Stimulated activated CD8-positive, alpha-beta memory T cell treated with anti-CD3 and anti-CD28 coated beads, Interleukin-4, amount 100 ng/mL, for 24 hours (primary cell): ENCODE data around the gene TCF20.

ENCODE experiments used
- DNase-seq: peaks from one replicate; pipeline ENCODE4 v3.0.0-alpha.2; 2020; ENCODE audit warnings: low read depth

The TCF20 gene

DNA sequence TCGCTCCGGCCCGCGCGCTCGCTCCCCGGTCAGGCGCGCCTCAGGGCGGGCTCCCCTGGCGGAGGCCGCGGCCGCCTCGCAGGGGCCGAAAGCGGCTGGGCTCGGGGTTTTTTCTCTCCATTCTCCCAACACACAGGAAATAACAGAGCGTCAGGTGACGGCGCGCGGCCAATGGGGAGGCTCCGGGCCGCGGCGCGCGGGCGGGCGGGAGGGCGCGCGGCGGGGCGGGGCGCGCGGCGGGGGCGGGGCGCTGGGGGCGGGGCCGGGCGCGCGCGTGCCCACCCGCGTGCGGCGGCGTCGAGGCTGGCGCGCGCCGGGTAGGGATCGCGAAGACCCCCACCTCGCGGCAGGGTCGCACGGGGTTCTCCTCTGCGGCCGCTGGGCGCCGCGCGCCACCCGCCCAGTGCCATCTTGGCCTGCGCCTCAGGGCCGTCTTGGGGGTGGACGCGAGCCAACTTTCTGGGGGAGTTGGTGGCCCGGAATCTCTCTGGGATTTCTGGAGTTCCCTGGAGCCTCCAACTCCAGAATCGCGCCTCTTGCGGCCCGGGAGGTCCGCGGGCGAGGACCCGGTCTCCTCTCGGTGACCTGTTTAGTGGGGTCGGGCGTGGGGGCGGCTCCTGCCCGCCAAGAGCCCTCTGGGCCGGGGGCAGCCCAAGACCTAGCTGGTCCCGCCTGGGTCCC, at the start of gene TCF20:
Gene TCF20, minus strand, starts transcription at position 144 of the 681 bp plus-strand sequence. CDS start 55,348 bp downstream, outside the sequence.
- DNase-seq: peak; percentile 66

DNA sequence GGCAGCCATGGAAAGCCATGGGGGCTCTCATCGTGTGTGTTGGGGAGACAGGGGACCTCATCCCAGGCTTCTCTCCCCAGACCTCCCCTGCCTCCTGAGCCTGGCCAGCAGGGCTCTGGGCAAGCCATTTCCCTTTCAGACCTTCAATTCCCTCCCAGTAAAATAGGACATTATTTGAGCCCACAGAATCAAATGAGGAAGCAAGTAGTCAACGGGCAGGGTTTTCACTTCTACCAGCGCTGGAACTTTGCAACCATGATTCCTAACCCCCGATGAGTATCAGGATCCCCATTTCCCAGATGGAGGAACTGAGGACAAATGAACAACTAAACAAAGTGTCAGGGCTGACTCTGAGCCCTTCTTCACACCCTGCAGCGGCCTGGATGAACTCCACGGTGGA, 48.9 kb upstream of the TCF20 start:
- no peak for DNase-seq

DNA sequence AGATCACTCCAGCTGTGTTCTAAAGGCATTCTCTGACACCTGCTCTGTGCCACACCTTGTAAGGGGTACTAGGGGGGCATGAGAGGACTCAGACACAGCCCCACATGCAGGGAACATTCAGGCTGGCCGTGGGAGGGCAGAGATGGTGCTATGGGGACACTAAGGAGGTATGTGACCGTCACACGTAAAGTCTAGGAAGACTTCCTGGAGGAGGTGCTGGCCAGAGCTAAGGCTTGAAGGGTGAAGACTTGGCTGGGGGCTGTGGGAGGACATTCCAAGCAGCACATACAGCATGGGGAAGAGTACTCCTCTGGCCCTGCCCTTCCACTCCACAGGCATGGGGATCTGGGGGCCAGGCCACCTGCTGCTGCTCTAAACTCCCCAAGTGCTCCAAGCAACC, 48.5 kb upstream of the TCF20 start:
- no peak for DNase-seq

DNA sequence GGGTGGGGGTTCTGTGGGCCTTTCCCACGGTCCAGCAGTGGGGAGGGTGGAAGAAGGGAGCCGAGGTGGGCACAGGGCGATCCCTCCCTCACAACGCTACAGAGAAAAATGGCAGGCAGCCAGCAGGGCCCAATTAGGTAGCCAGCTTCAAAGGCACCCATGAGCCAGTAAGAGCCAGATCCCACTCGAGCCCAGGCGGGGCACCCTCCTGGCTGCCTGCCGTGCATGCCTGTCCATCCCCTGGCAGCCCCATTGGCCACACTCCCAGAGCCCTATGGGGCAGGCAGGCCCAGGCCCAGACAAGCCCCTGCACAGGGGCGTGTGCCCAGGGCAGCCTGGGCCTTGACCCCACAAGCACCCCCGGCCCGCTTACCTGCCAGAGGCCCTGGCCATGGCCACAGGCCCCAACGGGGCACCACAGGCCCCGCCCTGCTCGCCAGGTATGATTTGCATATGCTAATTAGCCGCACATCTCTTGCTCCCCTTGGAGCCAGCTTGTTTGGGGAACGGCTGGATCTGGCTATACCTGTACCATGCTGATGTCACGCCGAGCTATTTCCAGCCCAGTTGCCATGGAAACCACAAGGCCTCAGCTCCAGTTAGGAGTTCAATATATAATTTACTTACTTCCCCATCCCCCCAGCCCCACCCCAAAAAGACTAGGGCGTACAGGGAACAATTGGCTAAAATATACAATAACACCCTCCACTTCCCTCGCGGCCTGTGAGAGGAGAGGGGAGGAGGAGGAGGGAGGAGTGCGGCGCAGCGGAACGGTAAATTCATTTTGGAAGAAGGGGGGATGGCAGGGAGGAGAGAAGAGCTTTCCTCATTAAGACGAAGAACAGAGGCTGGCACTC, 47.5 kb upstream of the TCF20 start:
- no peak for DNase-seq

DNA sequence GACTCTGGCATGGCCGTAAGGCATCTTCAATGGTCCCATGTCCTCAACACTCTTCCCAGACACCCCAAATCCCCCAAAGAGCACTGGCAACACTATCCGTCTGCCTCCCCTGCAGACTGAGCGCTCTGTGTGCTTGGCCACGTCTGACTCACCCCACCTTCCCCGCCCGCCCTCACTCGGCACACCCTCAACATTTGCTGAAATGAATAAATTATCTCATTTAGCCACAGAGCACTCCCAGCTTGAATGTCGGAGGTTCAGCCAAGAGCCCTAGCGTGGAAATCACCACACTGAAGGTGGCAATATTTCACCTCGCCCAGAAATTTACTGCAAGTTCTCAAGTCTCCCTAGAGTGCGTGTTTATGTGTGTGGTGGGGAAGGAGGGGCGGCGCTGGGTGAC, 46.6 kb upstream of the TCF20 start:
- DNase-seq: peak; percentile 59

DNA sequence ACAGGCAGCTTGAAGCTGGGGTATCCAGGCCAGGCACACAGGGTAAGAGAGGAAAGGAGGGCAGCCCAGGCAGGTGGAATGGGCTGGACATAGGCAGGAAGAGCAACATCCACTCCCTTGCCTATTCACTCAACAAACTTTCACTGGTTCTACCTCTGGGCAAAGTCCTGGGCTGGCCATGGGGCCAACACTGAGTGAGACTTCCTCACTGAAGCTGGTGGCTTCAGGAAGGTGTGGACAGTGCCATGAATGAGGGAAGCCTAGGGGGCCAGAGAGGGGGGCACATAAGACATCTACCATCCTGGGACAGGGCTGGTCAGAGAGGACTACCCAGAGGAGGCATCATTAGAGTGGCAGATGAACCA, 44.9 kb upstream of the TCF20 start:
- DNase-seq: no peak

DNA sequence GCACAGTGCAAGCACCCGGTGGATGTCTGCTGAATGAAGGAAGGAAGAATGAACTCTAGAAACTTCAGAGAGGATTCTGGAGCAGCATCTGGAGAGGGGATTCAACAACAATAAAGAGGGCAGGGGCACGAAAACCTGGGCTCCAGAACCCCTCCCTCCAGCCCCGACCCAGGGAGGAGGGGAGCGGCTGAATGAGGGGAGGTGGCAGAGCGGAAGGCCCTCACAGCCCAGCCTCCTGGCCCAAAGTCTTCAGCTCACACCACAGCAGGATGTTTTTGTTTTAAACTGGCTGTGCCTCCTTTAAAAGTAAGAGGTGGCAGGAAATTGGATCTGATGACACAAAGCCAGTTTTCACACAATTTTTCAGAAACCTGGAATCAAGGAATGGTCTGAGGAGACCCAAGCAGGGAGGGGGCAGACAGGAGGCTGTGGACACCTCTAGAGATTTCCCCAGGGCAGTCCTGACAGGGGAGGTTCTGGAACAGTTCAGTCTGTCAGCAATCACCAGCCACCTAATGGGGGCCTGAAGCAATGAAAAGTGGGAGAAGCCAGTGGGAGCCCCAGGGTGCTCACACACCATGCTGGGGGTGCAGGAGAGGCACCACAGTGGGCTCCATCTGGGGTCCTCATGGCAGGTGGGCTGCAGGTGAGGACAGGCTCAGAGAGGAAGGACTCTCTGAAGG, 44.4 kb upstream of the TCF20 start:
- no peak for DNase-seq

DNA sequence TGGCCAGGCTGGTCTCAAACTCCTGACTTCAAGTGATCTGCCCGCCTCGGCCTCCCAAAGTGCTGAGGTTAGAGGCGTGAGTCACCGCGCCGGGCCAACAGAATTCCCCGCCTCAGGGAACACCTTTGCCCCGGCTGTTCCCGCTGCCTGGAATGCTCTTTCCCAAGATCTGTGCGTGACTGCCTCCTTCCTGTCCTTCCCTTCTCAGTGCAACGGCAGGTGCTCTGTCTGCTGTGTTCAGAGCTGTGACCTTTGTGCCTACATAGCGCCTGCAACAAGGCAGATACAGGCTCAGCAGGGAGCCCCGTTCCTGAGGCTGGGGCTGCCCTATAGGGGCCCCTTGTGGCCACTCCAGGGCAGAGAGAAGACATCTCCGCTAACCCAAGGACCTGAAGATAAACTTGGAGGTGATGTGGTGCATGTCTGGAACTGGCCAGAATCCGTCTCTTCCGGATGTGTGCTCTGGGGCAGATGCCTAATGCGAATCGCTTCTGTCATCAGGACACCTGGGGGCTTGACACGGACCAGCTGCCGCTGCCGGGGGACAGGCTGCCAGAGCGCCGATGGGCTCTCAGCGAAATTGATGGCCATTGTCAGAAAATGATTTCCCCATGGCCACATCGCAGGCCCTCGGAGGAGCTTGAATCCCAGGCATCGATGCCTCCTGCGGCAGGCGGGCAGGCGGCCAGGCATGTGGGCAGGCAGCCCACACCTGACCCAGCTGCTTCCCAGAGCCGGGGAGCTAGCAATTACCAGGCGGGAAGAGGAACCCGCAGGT, 43.5 kb upstream of the TCF20 start:
- no peak for DNase-seq

DNA sequence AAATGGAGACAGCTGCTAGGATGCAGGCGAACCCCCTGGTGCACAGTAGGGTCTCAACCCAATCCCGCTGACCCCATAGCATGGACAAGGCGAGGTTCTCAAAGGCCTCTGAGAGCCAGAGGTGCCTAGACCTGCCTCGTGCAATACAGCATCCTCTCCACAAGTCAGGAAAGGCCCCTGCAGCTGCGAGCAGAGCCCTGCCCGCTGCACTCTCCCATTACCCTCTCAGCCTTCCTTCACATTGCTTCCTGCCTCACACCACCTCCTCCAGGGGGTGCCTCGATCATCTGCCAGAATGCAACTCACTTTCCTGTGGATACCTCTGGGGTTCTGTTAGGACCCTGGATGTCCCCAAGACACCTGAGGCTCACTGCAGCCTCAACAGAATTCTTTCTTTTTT, 42.8 kb upstream of the TCF20 start:
- DNase-seq: no peak

DNA sequence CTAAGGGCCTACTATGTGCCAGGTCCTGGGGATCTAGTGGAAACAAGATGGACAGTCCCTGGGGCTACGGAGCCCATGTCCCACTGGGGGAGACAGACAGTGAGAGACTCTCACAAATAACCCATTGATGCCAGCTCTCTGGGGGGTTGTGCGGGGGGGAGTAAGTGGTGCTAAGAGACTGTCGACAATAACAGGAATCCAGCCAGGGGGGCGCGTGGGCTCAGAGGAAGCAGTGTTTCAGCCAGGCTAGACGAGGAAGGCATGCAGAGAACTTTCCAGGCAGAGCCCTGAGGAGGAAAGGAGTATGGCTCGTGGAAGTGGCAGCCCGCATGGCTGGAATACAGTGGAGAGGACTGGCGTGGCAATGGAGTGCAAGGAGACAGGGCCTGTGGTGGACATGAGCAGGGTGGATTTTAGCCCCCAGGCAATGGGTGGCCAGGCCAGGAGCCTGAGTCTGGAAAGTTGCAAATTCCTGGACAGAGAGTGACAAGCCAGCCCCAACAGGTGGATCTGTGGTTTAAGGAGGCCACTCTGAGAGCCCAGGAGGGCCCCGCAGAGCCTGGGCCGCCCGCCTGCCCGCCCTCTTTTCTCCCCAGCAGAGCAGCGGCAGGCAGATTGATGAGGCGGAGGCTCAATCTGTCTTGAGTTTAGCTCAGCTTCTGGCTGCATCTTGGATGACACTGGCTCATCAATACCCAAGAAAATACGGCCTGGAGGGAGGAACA, 40.0 kb upstream of the TCF20 start:
- no peak for DNase-seq

DNA sequence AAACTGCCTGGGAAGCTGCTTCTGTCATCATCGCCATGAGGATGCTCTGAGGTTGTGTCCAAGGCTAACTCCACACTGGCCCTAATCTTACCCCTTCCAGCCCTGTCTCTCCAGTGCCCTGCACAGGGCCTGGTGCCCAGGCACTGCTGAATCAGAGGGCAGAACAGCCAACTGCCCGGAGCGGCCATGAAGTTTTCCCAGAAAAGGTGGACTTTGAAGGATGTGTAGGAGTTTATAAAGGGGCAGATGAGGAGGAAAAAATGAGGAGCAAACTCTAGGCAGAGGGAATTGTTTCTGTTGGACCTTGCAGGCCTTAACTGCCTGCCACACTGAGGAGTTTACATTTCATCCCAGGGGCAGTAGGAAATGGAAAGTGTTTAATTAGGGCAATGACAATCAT, 39.4 kb upstream of the TCF20 start:
- no peak for DNase-seq

DNA sequence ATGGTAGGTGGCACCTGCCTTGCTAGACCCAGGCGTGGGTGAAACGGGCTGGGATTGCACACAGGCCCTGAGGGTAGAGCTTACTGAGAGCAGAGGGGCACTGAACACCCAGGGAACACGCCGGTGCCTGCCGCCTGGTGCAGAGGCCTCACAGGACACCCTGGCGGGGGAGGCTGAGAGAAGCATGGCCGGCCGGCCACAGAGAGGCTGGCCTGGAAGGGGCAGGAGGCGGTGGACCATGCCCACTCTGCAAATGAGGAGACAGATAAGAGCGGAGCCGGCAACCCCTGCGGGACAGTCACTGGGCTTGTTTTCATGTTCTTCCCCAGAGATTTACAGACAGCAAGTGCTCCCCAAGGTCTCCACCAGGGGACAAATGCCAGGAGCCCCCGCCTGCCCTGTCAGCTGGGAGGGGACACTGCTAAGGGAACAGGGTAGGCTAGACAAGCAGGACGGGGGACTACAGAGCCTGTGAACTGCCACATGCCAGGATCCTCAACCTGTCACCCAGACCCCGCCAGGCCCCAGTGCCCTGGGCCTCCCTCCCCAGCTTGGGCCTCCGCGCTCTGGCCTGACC, 38.5 kb upstream of the TCF20 start:
- DNase-seq: no peak

DNA sequence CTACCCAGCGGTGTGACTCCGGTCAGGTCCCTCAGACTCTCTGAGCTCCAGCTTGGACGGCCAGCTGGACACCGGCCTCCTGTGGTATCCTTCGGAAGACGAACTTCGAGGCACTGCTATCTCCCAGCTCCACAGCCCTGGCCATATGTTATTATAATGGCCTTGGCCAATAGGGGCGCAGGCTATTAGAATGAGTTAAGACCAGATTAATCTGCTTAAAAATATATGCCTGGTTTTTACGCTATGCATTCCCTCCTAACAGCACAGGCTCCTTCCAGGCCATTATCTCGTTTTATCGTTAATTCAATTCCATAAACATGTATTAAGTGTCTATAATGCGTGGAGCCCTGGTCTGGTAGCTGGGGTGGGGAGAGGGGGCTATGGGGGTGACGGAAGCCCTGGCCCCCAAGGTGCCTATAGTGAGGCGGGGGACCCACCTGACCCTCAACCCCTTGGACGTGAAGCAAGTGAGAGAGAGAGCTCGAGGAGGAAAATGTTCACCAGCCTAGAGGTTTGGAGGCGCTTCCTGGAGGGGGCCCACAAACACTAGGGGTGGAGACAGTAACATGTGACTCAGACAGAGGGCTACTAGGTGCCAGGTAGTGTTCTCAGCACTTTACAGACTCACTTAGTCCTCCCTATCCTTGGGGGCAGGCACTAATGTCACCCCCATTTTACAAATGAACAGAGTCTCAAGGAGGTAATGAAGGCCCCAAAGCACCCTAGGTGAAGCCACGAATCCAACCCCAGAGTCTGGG, 37.5 kb upstream of the TCF20 start:
- DNase-seq: no peak

DNA sequence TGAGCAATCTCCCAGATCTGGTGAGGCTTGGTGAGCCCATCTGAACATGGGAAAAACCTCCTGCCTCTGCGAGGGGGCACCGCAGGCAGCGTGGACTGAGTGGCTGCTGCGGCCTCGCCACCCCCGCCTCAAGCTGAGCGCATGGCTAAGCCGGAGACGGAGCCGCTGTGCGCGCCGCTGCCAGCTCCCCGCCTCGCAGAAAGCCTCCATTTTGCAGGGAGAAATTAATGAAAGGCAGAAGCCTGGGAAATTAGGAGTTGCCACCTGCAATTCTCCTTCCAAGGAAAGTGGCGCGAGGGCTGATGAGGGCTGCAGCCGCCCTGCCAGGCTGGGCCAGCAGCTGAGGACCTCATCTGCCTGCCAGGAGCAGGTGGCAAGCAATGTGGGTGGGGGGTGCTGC, 35.6 kb upstream of the TCF20 start:
- DNase-seq: no peak

DNA sequence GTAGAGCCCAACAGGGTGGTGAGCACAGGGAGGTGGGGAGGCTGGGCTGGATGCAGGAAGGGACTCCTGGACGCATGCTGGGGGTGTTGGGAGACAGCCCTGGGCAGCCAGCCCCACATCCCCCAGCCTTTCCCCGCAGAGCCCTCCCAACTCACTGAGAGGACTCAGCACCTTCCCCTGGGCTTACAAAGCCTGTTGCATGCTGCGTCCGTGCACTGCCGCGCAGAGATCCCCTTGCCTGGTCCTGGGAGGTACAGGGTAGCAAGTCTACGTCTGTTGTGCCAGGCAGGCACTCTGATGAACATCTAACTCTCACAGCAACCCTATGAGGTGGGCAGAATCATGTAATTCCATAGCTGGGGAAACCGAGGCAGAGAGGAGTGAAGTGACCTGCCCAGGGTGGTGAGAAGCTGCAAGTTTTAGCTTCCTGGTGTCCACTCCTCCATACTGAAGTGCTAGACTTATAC, 33.9 kb upstream of the TCF20 start:
- no peak for DNase-seq

DNA sequence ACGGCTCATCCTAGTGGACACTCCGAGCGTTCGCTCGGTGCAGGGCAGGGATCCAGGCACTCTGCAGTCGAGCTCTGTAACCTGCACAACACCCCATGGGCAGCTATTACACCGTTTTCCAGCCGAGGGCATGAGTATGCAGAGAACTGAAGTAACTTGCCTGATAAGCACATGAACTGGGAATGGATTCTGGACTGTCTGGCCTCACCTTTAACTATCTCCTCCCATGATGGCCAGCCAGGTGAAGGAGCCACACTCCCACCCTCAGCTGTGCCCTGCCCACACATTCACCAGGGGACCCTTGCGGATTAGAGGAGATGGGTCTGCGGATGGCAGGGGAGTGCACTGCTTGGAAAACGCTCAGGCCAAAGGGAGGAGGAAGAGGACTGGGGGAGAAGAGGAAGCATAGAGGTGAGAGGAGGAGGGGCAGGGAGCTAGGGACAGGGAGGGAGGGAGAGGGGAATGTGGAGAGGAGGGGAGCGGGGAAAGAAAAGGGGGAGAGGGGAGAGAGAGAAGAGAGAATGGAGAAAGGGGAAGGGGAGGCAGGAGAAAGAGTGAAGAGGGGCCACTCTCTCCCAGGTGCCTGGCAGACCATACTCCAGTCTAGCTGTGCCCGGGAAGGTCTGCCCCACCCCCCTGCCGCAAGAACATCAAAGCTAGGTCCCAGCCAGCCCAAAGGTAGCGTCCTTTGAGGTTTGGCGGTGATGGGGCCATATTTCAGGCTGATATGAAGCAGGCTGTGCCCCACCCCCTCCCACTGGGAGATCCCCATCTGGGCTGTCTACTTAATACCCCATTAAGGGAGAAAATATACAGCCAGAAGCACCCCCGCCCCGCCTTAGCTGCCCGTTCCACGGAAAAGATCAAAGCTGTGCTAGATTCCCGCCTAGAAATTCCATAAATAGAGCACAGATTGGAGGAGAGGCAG, 33.2 kb upstream of the TCF20 start:
- DNase-seq: no peak

DNA sequence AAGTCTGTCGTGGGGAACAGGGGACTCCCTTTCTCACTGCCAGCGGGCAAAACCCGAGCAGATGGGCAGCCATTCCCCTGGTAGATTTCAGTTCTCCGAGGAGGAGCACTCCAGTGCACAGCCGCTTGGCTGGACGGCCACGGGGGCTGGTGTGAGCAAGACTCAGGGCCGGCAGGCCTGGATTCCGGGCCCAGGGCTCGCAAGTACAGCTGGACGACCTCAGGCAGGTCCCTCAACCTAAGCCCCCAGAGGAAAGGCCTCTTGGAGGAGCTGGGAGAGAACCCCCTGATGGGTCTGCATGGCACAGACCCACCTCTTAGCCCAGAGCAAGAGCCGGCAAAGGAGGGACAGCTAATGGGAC, 31.3 kb upstream of the TCF20 start:
- DNase-seq: no peak

DNA sequence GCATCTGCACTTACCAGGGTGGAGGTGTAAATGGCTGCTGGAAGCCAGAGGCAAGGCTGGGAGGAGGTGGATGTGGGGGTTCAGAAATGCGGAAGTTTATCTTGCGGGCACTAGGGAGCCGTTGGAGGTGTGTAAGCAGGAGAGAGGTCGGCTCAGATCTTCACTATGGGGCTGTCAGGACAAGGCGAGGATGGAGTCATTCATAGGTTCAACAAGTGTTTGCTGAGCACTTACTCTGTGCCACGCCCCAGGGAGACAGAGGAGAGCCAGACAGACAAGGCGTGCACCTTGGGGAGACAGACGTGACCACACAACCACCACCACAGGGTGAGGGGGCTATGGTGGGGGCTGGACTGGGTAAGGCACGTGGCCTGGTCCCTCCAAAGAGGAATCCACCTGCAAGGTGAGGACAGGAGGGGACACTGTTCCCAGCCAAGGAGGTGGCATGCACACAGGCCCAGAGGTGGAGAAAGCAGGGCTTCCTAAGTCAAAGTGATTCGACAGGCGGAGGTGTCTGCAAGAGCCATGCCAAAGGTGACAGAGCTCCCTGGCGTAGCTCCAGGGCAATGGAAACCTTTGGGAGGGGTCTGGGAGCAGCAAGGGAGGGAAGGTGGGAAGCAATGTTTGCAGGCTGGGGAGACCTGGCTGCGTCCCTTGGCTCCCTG, 30.8 kb upstream of the TCF20 start:
- no peak for DNase-seq
